Fibroblast of the aortic adventitia (primary cell): Measurements from ENCODE around the gene AFF3. TPM values are rescaled to one million over a fixed set of nuclear protein-coding genes. Genes with fewer than 3 reads are reported as not detected.
"Not testable (repeated sequence)": the region's sequence is repeated elsewhere in the genome, so short reads cannot be mapped to it uniquely, and the experiment has no call there.

Experiments
- DNase-seq: peaks from one replicate; pipeline ENCODE4 v3.0.0-alpha.2; 2010; ENCODE audit warnings: low read depth
- H3K4me3 ChIP-seq: 2 replicates; pipeline ENCODE4 v1.5.1; 2011; ENCODE audit warnings: low read depth, mild to moderate bottlenecking, control low read depth, low read length, moderate library complexity
- CTCF ChIP-seq: IDR thresholded peaks from 2 replicates; pipeline ENCODE4 v1.5.1; 2011; ENCODE audit warnings: mild to moderate bottlenecking, low read length, control low read depth, inconsistent platforms; ENCODE audit not compliant: insufficient read depth
- total RNA-seq: library from RNA; depleted of rRNA; stranded (reverse); fragments of >200 nt; gene quantifications from 2 replicates; pipeline ENCODE4 v1.2.3, GENCODE V29; 2012; ENCODE audit warnings: low replicate concordance

Gene AFF3
- total RNA-seq, 1 donor, result 4.2 TPM

GRCh38 chr2:99928470-99929053 lies 213.8 kb downstream of the AFF3 start:
- TF ChIP-seq CTCF, result no peak
- H3K4me3 ChIP-seq, result no peak overlapping the region
- DNase-seq, result no peak

- not testable (repeated sequence) for H3K4me3 ChIP-seq, DNase-seq
Measured at GRCh38 chr2:99927690-99928207, 214.6 kb downstream of the AFF3 start.

- no peak for DNase-seq
- no peak for TF ChIP-seq CTCF
- no peak overlapping the region for H3K4me3 ChIP-seq
Measured at GRCh38 chr2:99926986-99927385, 215.4 kb downstream of the AFF3 start.

- TF ChIP-seq CTCF, result no peak
- DNase-seq, result no peak
- H3K4me3 ChIP-seq, result no peak overlapping the region
Measured at GRCh38 chr2:99925960-99926359, 216.4 kb downstream of the AFF3 start.

- DNase-seq, result no peak
- no peak for TF ChIP-seq CTCF
- H3K4me3 ChIP-seq, result no peak overlapping the region
Measured at GRCh38 chr2:99922664-99923063, 219.7 kb downstream of the AFF3 start.

GRCh38 chr2:99921903-99922302 lies 220.5 kb downstream of the AFF3 start:
- no peak overlapping the region for H3K4me3 ChIP-seq
- no peak for DNase-seq
- no peak for TF ChIP-seq CTCF

GRCh38 chr2:99918389-99918788 lies 224.0 kb downstream of the AFF3 start:
- no peak for TF ChIP-seq CTCF
- no peak overlapping the region for H3K4me3 ChIP-seq
- no peak for DNase-seq
